Left ventricle myocardium superior (tissue), 1 donor: ENCODE results near the gene AHCTF1. TPM values are rescaled to one million over a fixed set of nuclear protein-coding genes. Genes with fewer than 3 reads are reported as not detected.

ENCODE experiments used
- ATAC-seq: fragments of 200-7000 bp; cut with Tn5 transposase; one replicate; pipeline ENCODE4 v1.9.1; 2020; ENCODE audit warnings: mild to moderate bottlenecking, moderate library complexity
- DNase-seq: peaks from one replicate; pipeline ENCODE4 v3.0.0-alpha.2; 2020
- intact Hi-C: fragments of 100-400 bp; cut with micrococcal nuclease; formaldehyde crosslinking; loops from one replicate; pipeline ENCODE4 v1.11.0; 2022
- total RNA-seq: library from RNA; stranded (reverse); fragmentation: NEBNext Ultra II Directional; extraction: Animal tissue kit (Norgen Biotek cat#: 25700); gene quantifications from one replicate; pipeline ENCODE4 v1.2.1, GENCODE V29; 2021
- donor health status: DM: no; HTN: yes; CAD: no; lungs with severe emphysema.

AHCTF1 gene
- total RNA-seq, 1 donor from 2014 or later, result 21.9 TPM

GRCh38 chr1:246791303-246791918, 140.3 kb downstream of the AHCTF1 start:
- DNase-seq, result no peak
- intact Hi-C loops, result no loop called here
- ATAC-seq, result no peak

DNA sequence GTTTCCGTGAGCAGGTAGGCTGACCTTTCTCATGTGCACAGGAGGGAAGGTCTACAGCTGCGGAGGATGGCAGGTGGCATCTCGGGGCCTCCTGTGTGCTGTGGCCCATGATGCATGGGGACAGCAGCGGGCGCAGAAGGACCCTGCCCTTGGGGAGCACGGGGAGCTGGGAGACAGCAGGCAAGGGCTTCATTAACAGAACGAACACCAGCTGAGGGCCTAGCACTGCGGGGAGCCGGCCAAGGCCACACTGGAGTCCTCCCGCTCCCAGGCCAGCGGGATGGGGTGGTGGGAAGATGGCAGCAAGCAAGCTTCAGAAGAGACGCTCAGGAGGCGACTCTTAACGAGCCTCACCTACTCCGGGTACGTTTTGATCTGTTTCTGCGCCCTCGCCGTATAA, 140.9 kb downstream of the AHCTF1 start:
- ATAC-seq, result no peak
- no peak for DNase-seq
- intact Hi-C loops, result no loop called here

- no peak for ATAC-seq
Measured at GRCh38 chr1:246790364-246790763, 141.4 kb downstream of the AHCTF1 start.

DNA sequence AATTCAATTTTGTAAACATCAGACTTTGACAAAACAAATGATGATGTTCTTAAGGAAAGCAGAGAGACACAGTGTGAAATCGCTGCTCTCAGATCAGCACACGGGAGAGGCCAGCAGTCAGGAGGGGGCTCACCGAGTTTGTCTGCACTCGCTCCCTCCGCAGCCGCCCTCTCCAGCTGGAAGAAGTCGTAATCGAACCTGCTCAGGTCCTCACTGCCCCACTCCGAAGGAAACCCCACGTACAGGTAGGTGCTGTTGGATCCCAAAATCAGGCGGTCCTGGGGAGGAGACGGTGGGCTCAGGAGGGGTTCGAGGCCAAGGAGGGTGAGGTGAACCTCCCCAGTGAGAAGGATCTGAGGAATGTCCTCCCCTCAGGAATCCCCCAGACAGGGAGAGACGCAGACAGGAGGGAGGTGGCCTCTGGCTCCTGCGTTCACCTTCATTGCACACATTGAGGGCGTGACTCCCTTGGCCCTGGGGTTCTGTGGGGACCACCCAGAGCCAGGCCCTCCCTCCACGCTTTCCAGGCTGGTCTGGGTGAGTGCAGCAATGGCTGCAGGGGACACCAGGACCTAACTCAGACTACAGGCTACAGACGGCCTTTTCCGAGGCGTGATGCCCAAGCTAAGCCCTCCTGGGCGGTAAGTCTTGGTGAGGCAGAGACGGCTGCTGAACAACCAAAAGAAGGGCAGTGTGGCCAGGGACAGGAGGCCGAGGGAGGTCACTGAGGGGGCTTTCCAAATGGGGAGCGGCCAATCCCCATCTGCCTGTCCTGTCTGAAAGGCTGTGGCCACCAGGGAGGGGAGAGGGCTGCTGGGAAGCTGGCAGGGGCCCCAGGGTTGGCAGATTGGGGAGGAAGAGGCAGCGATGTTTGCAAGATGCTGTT, 142.1 kb downstream of the AHCTF1 start:
- DNase-seq, result no peak
- intact Hi-C loops, result no loop called here
- no peak for ATAC-seq

More at GRCh38 chr1:246790364-246790763, 141.4 kb downstream of the AHCTF1 start:
- intact Hi-C loops, result no loop called here
- no peak for DNase-seq

Other genes with a start within 250 kb of the AHCTF1 start
- gene SCCPDH, start 207.5 kb downstream of the AHCTF1 start, total RNA-seq, result 30.8 TPM
- not detected for gene ZNF695, start 76.1 kb upstream of the AHCTF1 start, total RNA-seq
- gene ZNF670, start 146.9 kb upstream of the AHCTF1 start, total RNA-seq, result 1.5 TPM
- gene ZNF669, start 172.4 kb upstream of the AHCTF1 start, total RNA-seq, result 3.7 TPM
- gene ZNF124, start 240.1 kb upstream of the AHCTF1 start, total RNA-seq, result 7.3 TPM